HK-2 (cell line): ENCODE results near the gene PAN3.
"Not testable (repeated sequence)": the region's sequence is repeated elsewhere in the genome, so short reads cannot be mapped to it uniquely, and the experiment has no call there.

Source experiments
- DNase-seq: peaks from one replicate; pipeline ENCODE4 v3.0.0-alpha.2; 2018; ENCODE audit not compliant: unreplicated experiment

The PAN3 gene

GRCh38 chr13:28136916-28137315 is 1.4 kb upstream of the PAN3 start:
- DNase-seq: no peak

GRCh38 chr13:28137596-28137995 is 749 bp upstream of the PAN3 start:
- DNase-seq: no peak

GRCh38 chr13:28138756-28139470 is 568 bp downstream of the PAN3 start:
- peak; percentile 83 for DNase-seq

- no peak for DNase-seq
Measured at GRCh38 chr13:28140433-28141125, 2.2 kb downstream of the PAN3 start.

GRCh38 chr13:28141542-28141941 is 3.2 kb downstream of the PAN3 start:
- not testable (repeated sequence) for DNase-seq

- DNase-seq: no peak
Measured at GRCh38 chr13:28145049-28145448, 6.7 kb downstream of the PAN3 start.

GRCh38 chr13:28147495-28147894 is 9.2 kb downstream of the PAN3 start:
- no peak for DNase-seq

GRCh38 chr13:28159057-28159456 is 20.7 kb downstream of the PAN3 start:
- no peak for DNase-seq

GRCh38 chr13:28161370-28161769 is 23.0 kb downstream of the PAN3 start:
- no peak for DNase-seq

- no peak for DNase-seq
Measured at GRCh38 chr13:28163587-28163986, 25.2 kb downstream of the PAN3 start.

GRCh38 chr13:28166257-28166656 is 27.9 kb downstream of the PAN3 start:
- DNase-seq: no peak

GRCh38 chr13:28171266-28171665 is 32.9 kb downstream of the PAN3 start:
- DNase-seq: no peak

GRCh38 chr13:28172947-28173346 is 34.6 kb downstream of the PAN3 start:
- DNase-seq: no peak

GRCh38 chr13:28173793-28174192 is 35.4 kb downstream of the PAN3 start:
- DNase-seq: no peak

GRCh38 chr13:28177327-28177726 is 39.0 kb downstream of the PAN3 start:
- DNase-seq: no peak

GRCh38 chr13:28177877-28178276 is 39.5 kb downstream of the PAN3 start:
- no peak for DNase-seq

- no peak for DNase-seq
Measured at GRCh38 chr13:28179974-28180373, 41.6 kb downstream of the PAN3 start.

GRCh38 chr13:28181413-28181812 is 43.1 kb downstream of the PAN3 start:
- no peak for DNase-seq

- no peak for DNase-seq
Measured at GRCh38 chr13:28185256-28185655, 46.9 kb downstream of the PAN3 start.

- DNase-seq: no peak
Measured at GRCh38 chr13:28199089-28199488, 60.7 kb downstream of the PAN3 start.

- no peak for DNase-seq
Measured at GRCh38 chr13:28204043-28204442, 65.7 kb downstream of the PAN3 start.

- DNase-seq: no peak
Measured at GRCh38 chr13:28204690-28205443, 66.5 kb downstream of the PAN3 start.

- DNase-seq: no peak
Measured at GRCh38 chr13:28218679-28219078, 80.3 kb downstream of the PAN3 start.
